Testis (tissue), 3 donors: Measurements from ENCODE around the gene RNF113B. TPM values are rescaled to one million over a fixed set of nuclear protein-coding genes. Genes with fewer than 3 reads are reported as not detected.

Source experiments
- DNase-seq: peaks from one replicate; pipeline ENCODE4 v3.0.0-alpha.2; 2019
- H3K27ac ChIP-seq, 2 donors: fragments of 200-600 bp; sonication (generic); one replicate each; pipeline ENCODE4 v1.5.1; 2019
- H3K27me3 ChIP-seq: fragments of 200-600 bp; sonication (generic); one replicate; pipeline ENCODE4 v1.5.1; 2019
- H3K36me3 ChIP-seq: fragments of 200-600 bp; sonication (generic); one replicate; pipeline ENCODE4 v1.5.1; 2017; ENCODE audit warnings: low read depth; ENCODE audit errors: missing control alignments
- H3K4me1 ChIP-seq: fragments of 200-600 bp; sonication (generic); one replicate; pipeline ENCODE4 v1.5.1; 2019
- H3K4me3 ChIP-seq, 2 donors: fragments of 200-600 bp; sonication (generic); one replicate each; pipeline ENCODE4 v1.5.1; 2017 to 2019
- H3K9me3 ChIP-seq: fragments of 200-600 bp; sonication (generic); one replicate; pipeline ENCODE4 v1.5.1; 2017
- CTCF ChIP-seq, 3 experiments: fragments of 450-650 bp in 2 of 3; fragments of 200-600 bp in 1 of 3; sonication (generic) in 1 of 3; IDR thresholded peaks; one replicate each; pipeline ENCODE4 v1.5.1; 2016 to 2019; ENCODE audit warnings: antibody characterized with exemption in 3 of 3, mild to moderate bottlenecking in 2 of 3, moderate library complexity in 1 of 3
- POLR2A ChIP-seq: fragments of 450-650 bp; IDR thresholded peaks from one replicate; pipeline ENCODE4 v1.6.1; 2017; ENCODE audit warnings: antibody characterized with exemption, mild to moderate bottlenecking, moderate library complexity
- WGBS, 2 donors: methylation state at CpG; one replicate each; pipeline ENCODE4 v1.1.5; 2018; 5-methylcytosine and 5-hydroxymethylcytosine counted together
- intact Hi-C: fragments of 100-400 bp; cut with DNase I; formaldehyde crosslinking; loops from one replicate; pipeline ENCODE4 v1.15.1; 2023; ENCODE audit warnings: low total_unique reads
- polyA plus RNA-seq: library from polyadenylated mRNA; stranded (reverse); fragments of 350-450 nt; fragmentation: Illumina TruSeq; extraction: RNeasy Lipid Tissue Mini Kit (QIAGEN cat#74804); gene quantifications from one replicate; pipeline ENCODE4 v1.2.3, GENCODE V29; 2014; ENCODE audit warnings: low read depth, low replicate concordance; ENCODE audit not compliant: insufficient read depth
- total RNA-seq, 2 donors: library from RNA; depleted of rRNA; stranded (reverse); fragments of >200 nt; gene quantifications; one replicate each; pipeline ENCODE4 v1.2.3, GENCODE V29; 2016

The RNF113B gene
- total and polyA plus RNA-seq, 3 donors from 2014 or later: 33.6 to 117 (median 41.5) TPM

DNA sequence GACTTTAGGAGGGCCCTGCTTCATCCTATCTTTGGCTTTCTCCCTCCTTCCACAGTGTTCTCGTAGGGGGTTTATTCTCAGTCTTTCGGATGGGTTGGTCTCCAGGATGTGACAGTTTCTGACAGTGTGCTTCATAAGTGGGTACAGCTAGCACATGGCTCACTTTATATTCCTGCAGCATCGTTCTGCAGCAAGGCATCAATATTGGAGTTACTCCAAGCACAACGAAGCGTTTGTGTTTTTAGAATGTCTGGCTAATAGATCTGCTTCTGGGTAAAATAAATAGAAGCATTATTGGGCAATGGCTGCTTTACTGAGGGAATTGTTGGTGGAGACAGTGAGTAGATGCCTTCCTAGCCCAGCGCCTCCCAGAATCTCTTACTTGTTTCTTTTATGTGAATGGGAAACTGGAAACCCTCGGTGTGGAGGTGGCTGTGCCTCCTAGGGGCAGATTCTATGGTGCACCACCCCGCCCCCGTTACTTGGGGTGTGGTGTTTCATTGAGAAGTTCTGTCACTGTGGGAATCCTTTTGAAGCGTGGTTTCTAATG, 32.2 kb downstream of the RNF113B start:
- no peaks in the 10 kb centered on the region for H3K9me3 ChIP-seq
- intact Hi-C loops: no loop called here
- H3K27me3 ChIP-seq: no peaks in the 10 kb centered on the region
- peaks cover 15% of the 10 kb centered on the region for H3K4me1 ChIP-seq
- 23 to 31% methylated on average over 10 of the region's 10 CpGs for WGBS, 2 donors
- no peaks in the 10 kb centered on the region for H3K36me3 ChIP-seq
- H3K4me3 ChIP-seq: no peak overlapping the region
- H3K27ac ChIP-seq: no peak overlapping the region
- TF ChIP-seq POLR2A (no peak), CTCF (IDR thresholded peaks at IDR 0.05) (no peak)
- DNase-seq: no peak

DNA sequence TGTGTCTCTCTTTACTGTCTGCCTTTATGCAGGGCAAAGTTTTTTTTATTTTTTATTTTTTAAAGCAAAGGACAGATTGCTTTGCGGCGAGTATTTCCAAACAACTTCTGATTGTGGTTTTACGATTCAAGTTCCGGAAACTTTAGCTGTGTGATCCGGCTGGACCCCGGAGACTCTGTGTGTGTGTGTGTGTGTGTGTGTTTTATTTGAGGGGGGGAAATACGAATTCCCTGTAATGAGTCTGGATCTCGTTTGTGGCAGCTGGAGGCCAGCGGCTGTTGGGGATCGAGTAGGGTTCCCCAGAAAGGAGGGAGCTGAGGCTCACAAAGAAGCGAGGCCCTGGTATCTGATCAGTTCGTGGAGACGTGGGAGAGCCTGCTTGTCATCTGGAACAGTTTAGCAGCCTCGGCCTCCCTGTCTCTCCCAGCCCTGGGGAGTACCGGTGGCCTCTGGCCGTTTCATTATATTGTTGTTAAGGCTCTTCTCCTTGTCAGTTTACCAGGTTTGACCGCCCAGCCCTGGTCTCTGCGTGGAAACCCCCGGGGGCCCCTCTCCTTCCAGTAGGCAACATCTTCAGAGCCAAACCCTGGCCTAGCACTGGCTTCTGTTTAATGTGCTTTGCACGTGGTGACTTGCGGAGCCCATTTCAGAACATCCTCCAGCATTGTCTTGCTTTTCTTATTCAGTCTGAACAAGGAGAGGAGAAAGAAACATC, 32.9 kb downstream of the RNF113B start:
- DNase-seq: peak; percentile 64
- no peak for TF ChIP-seq POLR2A
- TF ChIP-seq CTCF (IDR thresholded peaks at IDR 0.05): no peak
- Histone ChIP-seq H3K27me3 (no peaks in the 10 kb centered on the region), H3K36me3 (no peaks in the 10 kb centered on the region), H3K27ac (peak overlapping the region in 1 of 2 donors; percentile 74), H3K4me3 (peak overlapping the region; percentile 66 to 77), H3K4me1 (peaks cover 15% of the 10 kb centered on the region), H3K9me3 (no peaks in the 10 kb centered on the region)
- 1 to 4% methylated on average over 18 to 21 of the region's 21 CpGs for WGBS, 2 donors
- intact Hi-C loops: no loop called here

DNA sequence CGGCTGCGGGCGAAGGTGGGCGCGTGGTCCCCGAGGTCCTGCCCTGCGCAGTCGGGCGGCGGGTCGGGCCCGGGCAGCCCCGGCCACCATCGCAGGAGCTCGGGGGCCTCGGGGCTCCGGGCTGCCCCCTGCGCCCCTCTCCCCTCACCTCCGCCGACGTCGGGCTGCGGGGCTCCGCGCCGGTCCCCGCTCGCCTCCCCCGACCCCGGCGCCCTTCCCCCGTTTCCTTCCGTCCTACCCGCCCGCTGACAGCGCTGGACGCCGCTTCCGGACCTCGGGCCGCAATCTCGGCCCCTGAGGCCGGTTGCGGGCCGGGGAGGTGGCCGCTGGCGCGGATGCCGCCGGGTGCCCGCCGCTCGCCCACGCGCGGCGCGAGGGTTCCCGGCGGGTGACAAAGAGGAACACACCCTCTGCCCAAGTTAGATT, 33.5 kb downstream of the RNF113B start:
- Histone ChIP-seq H3K9me3 (no peaks in the 10 kb centered on the region), H3K4me3 (peak overlapping the region; percentile 66 to 77), H3K27ac (peak overlapping the region in 1 of 2 donors; percentile 74), H3K4me1 (peaks cover 15% of the 10 kb centered on the region), H3K36me3 (no peaks in the 10 kb centered on the region), H3K27me3 (no peaks in the 10 kb centered on the region)
- no peak for DNase-seq
- TF ChIP-seq POLR2A: no peak
- WGBS, 2 donors: 1 to 2% methylated on average over 22 to 38 of the region's 60 CpGs
- intact Hi-C loops: no loop called here

DNA sequence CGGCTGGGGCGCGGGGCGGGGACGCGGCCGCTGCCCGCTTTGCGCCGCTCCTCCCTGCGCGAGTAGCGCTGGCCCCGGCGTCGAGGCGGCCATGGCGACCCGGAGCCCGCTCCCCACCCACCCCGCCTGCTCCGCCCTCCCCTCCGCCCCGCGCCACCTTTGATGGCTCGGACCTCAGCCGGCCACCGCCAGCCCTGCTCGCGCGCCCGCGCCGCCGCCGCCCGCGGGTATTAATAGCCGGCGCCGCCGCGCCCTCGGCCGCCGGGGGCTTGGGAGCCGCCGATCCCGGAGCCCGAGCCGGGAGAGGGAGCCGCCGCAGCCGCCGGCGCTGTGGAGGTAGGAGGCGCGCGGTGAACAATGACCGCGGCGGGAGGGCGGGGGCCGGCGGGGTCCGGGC, 33.9 kb downstream of the RNF113B start:
- Histone ChIP-seq H3K27me3 (no peaks in the 10 kb centered on the region), H3K27ac (peak overlapping the region in 1 of 2 donors; percentile 74), H3K36me3 (no peaks in the 10 kb centered on the region), H3K4me1 (peaks cover 15% of the 10 kb centered on the region), H3K4me3 (peak overlapping the region; percentile 66 to 77), H3K9me3 (no peaks in the 10 kb centered on the region)
- WGBS, 2 donors: 4% methylated on average over 5 of the region's 66 CpGs; no CpG with 5 or more reads in 1 of the 2 donors
- intact Hi-C loops: no loop called here
- TF ChIP-seq CTCF (IDR thresholded peaks at IDR 0.05) (no peak), POLR2A (no peak)
- DNase-seq: peak; percentile 48

- intact Hi-C loops: no loop called here
- Histone ChIP-seq H3K4me1 (peaks cover 15% of the 10 kb centered on the region), H3K4me3 (peak within 1 kb of the TSS; percentile 70 to 77), H3K27ac (peak within 1 kb of the TSS; percentile 32 to 74), H3K36me3 (no peaks in the 10 kb centered on the region), H3K27me3 (no peaks in the 10 kb centered on the region), H3K9me3 (no peaks in the 10 kb centered on the region)
- WGBS, 2 donors: 0% methylated on average over 61 of the region's 98 CpGs; no CpG with 5 or more reads in 1 of the 2 donors
- DNase-seq: peak; percentile 76
- TF ChIP-seq CTCF (IDR thresholded peaks at IDR 0.05): peak; percentile 21 to 63 (median 24)
- TF ChIP-seq POLR2A: no peak
Observed at GRCh38 chr13:98142380-98143156, 34.5 kb downstream of the RNF113B start, which contains the start of gene FARP1. FARP1 (plus strand) TSS chr13:98143094; CDS start chr13:98213243, 70,149 bp downstream.
